Stimulated activated CD4-positive, alpha-beta T cell treated with anti-CD3 and anti-CD28 coated beads, Interleukin-15, amount 100 ng/mL, for 48 hours (primary cell): ENCODE results near the gene DDR1.

Source experiments
- DNase-seq, 2 donors: peaks; one replicate each; pipeline ENCODE4 v3.0.0-alpha.2; 2020; ENCODE audit warnings: low read depth in 2 of 2

The DDR1 gene

DNA sequence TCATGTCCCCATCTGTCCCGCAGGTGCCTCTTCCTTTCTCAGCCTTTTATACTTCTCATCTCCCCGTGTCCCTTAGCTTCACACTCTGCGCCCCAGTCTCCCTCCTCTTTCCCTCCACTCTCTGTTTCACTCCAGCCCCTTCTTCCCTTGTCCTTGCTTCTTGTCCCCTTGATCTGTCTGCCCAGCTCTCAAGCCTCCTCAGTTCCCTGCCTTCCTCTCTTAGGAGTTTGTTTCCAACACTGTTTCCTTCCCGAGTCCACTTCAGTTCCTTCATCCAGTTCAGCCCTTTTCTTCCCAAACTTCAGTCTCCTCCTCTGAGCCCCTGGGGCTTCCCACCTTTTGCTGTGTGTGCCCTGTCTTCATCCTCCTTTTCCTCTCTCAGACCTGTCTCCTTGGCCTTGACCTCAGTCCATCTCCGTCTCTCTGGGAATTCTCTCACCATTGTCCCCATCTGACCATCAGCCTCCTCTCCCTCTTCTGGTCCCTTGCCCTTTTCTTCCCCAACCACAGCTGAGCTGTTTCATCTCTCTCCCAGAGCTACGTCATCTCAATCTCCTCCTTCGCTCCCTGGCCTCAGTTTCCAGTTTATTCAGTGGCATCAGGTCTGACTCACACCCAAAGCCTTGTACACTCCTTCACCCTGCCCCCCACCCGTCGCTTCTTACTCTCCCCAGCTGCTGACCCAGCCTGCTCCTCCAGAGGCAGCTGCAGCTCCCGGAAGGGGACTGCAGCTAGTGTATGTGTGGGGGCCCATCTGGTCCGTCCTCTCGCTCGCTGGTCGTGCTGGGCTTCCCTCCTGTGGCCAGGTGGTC, 2.7 kb upstream of the DDR1 start:
- no peak for DNase-seq

DNA sequence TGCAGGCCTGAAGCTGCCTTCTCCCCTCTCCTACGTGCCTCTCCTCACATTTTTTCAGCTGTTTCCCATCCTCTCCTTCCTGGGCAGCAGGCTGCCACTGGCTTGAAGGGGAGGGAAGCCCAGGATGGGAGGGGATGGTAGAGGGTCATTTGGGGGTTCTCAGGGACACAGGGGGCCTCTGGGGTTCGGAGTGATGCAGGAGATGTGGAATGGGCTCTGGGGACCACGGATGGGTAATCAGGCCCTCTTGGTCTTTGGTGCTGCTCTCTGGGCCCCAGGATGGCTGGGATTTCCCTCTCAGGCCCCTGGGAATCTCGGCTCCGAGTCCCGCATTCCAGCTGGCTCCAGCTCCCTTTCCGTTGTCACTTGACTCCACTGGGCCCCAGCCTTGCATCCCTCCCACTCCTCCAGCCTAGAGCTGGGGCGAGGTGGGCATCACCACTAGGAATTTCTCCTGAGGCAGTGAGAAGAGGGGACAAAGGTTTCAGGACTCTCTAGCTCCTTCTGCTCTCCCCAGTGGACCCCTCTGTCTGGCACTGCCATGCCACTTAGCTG, 2.0 kb upstream of the DDR1 start:
- no peak for DNase-seq

DNA sequence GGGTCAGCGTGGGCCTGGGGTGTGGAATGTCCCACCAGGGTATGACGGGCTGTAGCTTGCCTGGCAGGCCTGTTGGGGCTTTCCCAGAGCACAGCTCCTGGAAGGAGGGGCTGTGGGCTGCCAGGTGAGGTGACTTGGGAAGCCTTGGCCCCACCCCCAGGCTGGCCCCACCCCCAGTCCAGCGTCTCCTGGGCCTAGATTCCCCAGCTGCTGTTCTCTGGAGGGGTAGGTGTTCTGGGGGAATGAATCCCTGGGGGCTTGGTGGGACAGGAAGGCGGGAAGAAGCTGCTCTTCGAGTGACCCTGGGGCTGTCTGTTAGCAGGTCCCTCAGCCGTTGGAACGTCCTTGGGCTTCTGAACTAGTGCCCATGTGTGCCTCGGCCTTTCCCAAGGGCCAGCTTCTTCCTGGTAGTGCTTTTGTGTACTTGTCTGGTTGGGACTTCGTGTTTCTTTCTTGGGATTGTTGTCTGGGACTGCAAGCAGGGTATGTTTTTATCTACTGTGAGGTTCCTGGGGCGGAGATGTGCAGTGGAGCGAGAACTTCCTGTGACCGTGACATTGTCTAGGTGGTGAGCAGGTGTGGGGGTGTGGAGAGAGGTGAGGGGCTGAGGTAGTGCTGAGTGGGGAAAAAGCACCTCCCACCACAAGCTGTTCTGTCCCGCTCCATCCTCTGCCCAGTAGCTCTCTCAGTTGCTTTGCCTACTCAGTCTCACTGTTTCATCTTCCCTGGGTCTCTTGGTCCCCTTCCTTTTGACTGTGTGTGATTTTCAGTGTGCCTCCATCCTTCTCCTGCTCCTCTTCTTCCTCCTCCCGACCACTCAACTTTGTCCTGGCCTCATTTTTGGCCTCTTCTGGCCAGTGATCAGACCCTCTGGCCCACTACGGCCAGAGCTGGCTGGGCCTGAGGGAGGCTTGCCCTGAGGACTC, 1.3 kb upstream of the DDR1 start:
- DNase-seq = no peak

DNA sequence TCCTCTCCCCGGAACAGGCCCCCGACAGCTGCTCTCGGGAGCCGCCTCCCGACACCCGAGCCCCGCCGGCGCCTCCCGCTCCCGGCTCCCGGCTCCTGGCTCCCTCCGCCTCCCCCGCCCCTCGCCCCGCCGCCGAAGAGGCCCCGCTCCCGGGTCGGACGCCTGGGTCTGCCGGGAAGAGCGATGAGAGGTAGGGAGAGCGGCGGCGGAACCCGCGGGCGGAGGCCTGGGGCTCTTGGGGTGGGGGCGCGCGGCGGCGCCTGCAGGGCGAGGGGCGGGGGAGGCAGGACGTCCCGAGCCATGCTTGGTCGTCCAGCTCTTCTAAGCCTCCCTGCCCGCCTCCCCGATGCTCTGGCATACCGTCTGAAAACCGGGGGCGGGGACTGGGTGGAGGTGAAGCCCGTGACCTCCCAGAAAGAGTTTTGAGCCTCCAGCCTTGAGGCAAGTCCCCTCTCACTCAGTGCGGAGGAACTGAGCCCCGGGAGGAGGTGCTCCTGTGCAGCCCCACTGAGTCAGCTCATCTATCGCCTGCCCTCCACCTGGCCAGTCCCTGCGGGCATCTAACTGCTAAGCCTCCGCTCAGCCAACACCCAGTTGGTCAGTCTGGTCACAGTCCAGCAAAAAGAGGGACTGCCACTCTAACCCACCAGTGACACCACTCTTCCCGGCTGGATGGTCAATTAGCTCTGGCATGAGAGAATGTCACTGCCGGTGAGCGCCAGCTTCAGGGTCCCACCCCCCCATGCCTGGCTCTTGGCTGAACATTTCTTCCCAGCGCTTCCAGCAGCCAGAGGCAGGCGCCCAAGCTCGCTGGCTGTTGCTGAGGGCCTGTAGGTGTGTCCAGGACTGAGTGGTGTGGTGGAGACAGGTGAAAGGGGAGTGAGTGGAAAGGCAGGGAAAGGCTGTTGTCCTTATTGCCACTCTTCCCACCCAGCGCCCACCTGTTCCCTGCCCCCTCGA, 482 bp downstream of the DDR1 start:
- peak in 1 of 2 donors; percentile 36 for DNase-seq

DNA sequence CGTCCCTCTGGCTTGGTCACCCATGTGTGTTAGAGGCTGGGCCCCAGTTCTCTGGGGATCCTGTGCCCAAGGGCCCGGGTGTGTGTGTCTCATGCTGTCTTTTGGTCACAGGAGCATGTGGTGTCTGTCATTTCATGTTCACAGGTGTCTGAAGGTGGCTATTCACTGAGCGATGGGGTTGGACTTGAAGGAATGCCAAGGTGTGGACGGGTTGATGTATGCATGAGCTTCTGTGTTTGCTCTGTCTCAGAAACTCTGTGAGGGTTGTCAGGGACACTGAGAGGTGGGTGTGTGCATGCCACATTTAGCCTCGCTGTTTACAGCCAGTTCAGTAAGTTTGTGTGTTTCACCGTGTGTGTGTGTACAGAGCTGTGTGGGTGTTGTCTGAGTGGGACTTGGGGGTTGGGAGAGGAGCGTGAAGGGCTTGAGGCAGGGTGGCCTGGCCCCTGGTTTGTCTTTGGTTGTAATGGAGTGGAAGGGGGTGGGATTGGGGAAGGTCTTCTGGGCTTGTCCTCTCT, 1.2 kb downstream of the DDR1 start:
- DNase-seq = no peak

DNA sequence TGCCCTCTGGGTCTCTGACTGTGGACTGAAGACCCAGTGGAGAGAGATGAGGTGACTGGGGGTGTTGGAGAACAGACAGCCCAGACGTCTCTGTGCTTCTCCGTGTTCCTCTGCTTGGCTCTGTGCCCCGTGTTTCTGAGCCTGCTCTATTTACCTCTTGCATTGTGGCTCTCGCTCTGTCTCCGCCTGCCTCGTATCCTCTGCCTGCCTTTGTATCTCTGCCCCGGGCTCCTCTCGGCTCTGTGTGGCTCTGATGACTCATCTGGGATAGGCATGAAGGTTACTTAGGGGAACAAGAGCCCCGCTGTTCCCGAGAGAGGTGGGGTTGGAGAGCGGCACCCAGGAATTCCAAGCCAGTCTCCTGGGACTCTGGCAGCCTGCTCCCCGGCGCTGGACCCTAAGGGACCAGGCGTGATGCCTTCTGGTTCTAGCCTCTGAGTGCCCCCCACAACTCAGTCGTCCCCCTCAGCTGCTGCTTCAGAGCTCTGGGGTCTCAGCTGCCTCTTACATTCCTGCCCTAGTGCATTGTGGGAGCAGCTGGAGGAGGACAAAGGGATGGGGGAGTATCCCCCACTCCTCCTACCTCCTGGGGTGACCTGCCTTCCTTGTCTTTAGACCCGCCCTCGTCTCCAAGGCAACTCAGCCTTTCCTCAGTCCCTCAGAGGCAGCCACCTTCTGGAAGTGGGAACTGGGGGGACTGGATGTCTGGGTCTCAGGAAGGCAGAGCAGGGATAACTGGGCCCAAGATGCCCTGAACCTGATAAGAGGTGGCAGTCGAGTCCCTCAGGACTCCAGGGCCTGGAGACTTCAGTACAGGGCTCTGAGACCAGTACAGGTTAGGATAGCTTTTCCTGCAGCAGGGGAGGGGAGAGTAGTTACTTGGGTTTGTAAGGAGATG, 1.9 kb downstream of the DDR1 start:
- no peak for DNase-seq

DNA sequence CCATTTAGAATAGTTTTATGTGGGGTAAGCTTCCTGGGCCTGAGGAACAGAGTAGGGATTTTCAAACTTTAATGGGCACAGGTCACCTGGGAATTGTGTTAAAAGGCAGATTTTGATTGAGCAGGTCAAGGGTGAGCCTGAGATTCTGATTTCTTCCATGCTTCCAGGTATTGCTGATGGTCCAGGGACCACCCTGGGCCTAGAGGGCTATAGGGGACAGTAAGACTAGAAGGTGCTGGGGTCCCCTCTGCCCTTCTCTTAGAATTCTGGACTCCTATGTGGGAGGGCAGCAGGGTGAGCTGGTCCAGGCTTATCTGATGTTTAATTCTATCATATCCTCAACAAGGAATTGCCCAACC, 2.6 kb downstream of the DDR1 start:
- no peak for DNase-seq

DNA sequence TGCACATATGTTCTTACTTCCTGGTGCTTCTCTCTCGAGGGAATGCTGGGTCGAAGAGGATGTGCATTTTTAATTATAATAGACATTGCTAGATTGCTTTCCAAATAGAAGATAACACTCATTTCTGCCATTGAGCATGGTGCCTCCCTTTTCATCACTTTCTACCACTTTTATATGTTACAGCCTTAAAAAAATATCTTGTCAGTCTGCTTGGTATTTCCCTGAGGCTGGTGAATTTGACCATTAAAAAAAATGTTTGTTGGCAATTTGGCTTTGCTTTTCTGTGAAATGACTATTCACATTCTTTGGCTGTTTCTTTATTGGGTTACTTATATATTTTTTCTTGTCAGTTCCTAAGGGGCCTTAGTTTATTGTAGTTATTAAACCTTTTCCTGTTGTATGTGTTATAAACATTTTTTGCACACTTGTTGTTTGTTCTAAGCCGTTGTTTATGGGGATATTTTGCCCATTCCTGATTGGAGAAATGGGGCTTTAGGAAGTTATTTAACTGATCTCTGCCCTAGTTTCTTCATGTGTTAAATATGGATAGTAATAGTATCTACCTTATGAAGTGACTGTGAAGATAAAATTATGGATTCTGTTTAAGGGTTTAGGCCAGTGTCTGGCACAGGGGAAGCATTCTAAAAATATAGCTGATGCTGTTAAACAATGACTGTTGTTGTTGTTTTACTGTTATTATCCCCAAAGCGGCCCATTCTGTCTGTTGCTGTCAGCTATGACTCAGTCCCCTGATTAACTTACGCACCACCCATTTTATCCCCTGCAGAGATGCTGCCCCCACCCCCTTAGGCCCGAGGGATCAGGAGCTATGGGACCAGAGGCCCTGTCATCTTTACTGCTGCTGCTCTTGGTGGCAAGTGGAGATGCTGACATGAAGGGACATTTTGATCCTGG, 3.8 kb downstream of the DDR1 start:
- no peak for DNase-seq

DNA sequence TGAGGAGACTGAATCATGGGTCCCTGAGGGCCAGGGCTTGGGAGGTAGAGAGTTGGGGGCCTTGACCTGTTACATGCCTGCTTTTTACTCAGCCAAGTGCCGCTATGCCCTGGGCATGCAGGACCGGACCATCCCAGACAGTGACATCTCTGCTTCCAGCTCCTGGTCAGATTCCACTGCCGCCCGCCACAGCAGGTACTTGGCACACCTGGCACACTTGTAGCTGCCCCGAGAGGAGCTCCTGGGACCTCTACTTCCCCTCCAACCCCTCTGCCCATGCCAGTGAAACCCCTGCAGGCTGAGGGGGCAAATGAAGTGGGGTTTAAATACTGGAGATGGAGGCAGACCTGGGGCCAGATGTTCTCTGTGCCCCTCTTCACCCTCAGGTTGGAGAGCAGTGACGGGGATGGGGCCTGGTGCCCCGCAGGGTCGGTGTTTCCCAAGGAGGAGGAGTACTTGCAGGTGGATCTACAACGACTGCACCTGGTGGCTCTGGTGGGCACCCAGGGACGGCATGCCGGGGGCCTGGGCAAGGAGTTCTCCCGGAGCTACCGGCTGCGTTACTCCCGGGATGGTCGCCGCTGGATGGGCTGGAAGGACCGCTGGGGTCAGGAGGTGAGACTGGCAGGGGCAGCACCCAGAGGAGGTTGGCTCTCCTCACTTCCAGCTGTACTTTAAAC, 4.6 kb downstream of the DDR1 start:
- DNase-seq = no peak

DNA sequence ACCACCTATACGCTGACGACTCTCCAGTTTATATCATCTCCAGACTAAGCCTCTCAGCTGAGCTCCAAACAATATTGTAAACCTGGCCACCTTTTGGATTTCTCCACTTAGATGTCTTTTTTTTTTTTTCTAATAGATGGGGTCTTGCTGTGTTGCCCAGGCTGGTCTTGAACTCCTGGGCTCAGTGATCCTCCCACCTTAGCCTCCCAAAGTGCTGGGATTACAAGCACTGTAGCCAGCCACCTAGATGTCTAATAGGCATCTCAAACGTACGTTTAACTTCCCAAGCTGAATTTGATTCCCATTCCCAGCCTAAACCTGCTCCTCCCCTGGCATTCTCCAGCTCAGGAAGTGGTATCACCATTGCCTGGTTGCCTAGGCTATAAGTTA, 5.2 kb downstream of the DDR1 start:
- no peak for DNase-seq

DNA sequence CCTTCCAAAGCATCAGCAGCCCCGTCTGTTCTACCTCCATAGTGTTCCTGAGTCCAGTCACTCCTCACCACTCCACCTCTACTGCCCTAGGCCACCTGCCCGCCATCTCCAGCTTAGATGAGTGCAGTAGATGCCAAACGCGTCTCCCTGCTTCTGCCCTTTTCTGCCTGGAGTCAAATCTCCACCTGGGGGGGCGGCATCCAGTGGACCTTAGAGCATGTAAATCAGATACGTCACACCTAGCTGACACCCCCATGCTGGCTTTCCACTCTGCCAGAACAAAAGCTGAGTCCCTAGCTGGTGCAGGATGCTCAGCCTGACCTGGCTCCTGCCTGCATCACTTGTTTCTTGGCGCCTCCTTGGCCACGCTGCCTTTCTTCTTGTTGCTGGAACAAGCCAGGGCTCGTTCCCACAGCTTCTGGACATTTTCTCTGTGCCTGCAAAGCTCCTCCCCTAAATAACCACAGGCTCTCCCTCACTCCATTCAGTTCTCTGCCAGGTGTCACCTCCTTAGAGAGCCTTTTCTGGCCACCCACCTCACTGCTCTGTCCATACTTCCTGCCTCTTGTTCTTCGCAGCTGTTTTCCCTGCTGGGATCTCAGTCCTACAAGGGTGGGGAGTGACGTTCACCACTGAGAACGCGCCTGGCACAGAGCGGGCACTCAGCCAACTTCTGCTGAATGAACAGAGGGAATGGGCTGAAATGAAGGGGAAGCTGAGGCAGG, 5.8 kb downstream of the DDR1 start:
- DNase-seq = no peak

DNA sequence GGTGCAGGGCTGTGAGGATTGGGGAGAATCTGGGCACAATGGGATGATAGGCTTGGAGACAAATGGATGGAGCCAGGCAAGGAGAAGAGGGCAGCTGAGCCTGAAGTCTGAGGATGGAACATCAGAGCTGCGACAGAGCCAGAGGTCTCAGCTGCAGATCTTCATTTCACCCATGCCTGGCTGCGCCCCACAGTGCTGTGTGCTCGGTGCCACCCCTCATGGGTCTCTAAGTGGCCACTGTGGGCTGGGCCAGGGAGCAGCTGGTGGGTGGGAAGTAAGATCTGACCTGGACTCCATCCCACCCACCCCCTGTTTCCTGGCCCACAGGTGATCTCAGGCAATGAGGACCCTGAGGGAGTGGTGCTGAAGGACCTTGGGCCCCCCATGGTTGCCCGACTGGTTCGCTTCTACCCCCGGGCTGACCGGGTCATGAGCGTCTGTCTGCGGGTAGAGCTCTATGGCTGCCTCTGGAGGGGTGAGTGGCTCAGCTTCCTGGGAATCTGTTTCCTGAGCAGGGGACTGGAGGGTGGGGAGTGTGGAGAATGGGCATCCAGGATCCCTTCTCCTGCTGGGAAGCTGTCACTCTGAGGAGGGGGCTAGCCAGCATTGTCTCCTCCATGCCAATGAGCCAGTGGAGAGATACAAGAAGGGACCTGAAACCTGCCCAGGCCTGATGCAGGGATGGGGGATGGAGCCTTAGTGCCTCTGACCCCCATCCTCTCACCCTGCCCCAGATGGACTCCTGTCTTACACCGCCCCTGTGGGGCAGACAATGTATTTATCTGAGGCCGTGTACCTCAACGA, 6.5 kb downstream of the DDR1 start:
- DNase-seq = no peak

DNA sequence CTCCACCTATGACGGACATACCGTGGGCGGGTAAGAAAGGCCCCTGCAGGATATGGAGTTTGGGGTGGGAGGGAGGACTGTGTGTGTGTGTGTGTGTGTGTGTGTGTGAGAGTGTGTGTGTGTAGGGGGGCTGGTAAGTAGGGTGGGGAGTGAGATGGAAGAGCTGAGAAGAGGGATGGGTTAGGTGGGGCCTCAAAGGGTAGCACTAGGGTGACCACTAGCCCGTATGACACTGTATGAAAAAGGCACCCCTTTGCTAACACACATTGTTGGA, 7.1 kb downstream of the DDR1 start:
- no peak for DNase-seq

DNA sequence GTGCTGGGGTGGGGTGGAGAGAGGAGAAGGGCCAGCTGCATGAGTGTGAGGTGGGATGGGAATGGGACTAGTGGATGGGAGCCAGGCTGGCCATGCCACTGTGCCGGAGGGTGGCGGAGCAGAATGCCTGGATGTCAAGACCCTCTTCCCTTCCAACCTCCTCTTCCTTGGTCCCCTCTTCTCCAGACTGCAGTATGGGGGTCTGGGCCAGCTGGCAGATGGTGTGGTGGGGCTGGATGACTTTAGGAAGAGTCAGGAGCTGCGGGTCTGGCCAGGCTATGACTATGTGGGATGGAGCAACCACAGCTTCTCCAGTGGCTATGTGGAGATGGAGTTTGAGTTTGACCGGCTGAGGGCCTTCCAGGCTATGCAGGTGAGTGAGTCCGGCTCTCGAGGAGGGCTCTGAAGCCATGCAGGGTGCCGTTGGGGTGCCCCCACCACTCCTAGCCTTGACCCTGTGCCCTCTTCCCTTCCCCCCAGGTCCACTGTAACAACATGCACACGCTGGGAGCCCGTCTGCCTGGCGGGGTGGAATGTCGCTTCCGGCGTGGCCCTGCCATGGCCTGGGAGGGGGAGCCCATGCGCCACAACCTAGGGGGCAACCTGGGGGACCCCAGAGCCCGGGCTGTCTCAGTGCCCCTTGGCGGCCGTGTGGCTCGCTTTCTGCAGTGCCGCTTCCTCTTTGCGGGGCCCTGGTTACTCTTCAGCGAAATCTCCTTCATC, 7.7 kb downstream of the DDR1 start:
- DNase-seq = no peak

DNA sequence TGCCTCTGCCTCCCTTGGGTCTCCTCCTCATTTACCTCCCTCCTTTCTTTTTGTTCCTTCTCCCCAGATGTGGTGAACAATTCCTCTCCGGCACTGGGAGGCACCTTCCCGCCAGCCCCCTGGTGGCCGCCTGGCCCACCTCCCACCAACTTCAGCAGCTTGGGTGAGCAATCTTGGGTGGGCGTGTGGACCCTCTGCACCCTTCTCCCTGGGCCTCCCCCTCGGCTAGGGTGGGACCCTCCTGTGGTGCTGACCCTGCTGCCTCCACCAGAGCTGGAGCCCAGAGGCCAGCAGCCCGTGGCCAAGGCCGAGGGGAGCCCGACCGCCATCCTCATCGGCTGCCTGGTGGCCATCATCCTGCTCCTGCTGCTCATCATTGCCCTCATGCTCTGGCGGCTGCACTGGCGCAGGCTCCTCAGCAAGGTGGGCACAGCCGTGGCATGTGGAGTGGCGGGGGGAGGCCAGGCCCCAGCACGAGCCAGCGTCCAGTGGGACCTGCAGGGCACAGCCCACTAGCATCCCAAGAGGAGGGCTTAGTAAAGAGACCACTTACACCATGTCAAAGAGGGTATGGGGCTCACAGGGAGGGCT, 8.8 kb downstream of the DDR1 start:
- DNase-seq = no peak

DNA sequence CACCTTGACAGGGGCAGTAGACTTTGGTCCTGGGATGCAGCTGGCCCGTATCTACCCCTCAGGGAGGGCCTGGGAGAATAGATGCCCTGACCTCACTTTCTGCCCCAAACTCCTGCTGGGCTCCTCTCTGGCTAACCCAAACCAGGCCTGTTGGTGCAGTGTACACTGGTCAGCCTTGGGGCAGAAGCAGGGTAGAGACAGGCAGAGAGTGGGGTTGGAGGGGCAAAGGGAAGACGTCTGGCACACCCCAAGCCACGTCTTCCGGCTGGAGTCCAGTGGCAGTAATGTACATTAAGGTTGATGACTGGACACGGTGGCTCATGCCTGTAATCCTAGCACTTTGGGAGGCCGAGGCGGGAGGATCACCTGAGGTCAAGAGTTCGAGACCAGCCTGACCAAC, 9.3 kb downstream of the DDR1 start:
- no peak for DNase-seq
